IPS-NIHi11 (cell line): ENCODE data around the gene DYNC2I2.
A peak's percentile ranks its signal among the peaks of the same experiment; 100 is the strongest.
"Not testable (repeated sequence)": the region's sequence is repeated elsewhere in the genome, so short reads cannot be mapped to it uniquely, and the experiment has no call there.

Experiments
- DNase-seq: peaks from one replicate; pipeline ENCODE4 v3.0.0; 2012; ENCODE audit warnings: mixed read lengths, low spot score

The DYNC2I2 gene

DNA sequence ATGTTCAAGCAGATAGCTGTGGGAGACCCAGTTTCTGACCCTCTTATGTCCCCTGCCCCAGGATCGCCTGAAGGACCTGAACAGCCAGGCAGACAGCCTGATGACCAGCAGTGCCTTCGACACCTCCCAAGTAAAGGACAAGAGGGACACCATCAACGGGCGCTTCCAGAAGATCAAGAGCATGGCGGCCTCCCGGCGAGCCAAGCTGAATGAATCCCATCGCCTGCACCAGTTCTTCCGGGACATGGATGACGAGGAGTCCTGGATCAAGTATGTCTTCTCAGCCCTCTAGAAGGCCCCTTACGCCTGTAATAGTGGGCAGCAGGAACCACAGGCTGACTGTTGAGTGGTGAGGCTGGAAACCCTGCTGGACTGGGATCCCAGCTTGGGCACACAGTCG is 41.1 kb downstream of the DYNC2I2 start:
- DNase-seq, result no peak

DNA sequence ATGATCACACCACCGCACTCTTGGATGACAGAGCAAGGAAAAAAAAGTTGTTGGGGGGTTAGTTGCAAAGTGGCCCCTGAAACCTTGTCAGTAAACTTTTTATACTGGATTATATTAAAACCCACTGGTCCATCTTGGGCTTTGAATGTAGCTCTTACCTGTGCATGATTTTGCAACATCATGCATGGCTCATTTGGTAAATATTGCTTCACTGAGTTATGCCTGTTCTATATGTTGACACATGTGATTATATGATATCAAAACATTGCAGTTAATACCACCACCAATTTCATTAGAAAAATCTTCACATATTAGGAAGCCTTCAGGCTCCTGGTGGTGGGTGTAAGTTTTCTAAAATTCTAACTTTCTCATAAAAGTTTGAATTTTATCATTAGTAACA is 41.9 kb downstream of the DYNC2I2 start:
- DNase-seq, result no peak

DNA sequence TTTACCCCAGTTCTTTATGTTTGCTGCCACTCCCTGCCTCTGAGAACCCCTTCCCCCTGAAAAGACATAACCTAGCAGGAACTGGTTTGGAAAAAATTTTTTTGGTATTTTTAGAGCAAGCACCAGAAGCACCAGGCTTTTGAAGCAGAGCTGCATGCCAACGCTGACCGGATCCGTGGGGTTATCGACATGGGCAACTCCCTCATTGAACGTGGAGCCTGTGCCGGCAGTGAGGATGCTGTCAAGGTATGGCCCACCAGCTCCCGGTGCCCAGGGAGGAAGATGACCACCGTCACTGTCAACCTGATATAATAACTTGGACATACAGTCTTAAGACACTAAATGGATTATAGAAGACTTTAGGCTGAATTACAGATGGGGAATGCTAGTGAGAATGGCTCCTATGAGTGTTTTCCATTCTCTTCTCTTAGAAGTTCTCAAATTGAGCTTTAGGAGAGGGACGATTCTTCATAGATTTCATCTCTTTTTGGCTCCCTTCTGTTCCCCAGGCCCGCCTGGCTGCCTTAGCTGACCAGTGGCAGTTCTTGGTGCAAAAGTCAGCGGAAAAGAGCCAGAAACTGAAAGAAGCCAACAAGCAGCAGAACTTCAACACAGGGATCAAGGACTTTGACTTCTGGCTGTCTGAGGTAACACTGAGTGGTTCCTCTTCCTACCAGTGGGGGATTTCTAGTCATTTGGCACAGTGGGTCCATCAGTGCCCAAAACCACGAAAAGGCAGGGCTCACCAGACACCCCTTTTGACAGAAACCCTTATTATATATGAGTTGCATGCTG is 44.9 kb downstream of the DYNC2I2 start:
- no peak for DNase-seq

DNA sequence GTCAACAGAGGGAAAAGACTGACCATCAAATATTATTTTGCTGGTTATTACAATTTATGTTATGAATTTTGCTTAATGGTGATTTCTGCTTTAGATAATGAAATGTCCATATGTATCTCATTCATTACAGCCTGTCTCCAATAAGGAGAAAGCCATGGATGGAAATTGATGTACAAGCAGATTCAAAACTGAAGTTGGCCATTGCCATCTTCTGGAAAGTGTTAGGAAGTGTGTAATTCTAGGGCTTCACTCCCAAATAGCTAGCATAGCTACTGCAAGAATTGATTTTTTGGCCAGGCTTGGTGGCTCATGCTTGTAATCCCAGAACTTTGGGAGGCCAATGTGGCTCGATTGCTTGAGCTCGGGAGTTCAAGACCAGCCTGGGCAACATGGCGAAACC is 45.8 kb downstream of the DYNC2I2 start:
- no peak for DNase-seq

DNA sequence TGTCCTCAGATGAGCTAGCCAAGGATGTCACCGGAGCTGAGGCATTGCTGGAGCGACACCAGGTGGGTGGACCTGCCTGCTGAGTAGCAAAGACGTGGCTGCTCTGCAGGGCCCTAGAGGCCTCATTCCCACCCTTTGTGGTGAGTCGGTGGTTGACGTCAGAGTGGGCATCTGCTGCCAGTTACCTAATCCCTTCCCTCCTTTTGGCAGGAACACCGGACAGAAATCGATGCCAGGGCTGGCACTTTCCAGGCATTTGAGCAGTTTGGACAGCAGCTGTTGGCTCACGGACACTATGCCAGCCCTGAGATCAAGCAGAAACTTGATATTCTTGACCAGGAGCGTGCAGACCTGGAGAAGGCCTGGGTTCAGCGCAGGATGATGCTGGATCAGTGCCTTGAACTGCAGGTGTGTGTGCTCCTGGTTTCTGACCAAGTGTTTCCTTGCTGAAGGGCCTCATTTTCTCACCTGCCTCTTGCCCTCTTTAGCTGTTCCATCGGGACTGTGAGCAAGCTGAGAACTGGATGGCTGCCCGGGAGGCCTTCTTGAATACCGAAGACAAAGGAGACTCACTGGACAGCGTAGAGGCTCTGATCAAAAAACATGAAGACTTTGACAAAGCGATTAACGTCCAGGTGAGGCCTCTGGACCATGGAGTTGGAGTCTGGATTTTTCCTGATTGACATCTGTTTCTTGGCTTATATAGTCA is 48.9 kb downstream of the DYNC2I2 start:
- DNase-seq, result peak; percentile 49

DNA sequence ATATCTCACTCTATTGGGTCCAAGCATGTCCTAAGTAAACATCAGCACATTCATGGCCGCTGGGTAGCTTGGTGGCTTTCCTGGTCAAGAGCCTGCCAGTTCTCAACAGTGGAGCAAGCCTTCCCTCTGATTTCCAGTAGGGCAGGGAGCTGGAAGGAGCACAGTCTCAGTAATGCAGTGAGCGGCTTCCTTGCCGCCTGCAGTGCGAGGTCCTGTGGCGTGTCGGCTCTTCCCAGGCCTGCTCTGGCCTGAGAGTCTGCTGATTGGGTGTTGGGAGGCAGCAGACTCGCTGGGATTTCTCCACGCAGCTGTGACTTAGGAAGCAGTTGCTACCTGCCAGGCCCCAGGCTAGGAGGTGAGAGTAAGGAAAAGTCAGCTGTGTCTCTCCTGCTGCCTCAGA is 53.0 kb downstream of the DYNC2I2 start:
- no peak for DNase-seq

DNA sequence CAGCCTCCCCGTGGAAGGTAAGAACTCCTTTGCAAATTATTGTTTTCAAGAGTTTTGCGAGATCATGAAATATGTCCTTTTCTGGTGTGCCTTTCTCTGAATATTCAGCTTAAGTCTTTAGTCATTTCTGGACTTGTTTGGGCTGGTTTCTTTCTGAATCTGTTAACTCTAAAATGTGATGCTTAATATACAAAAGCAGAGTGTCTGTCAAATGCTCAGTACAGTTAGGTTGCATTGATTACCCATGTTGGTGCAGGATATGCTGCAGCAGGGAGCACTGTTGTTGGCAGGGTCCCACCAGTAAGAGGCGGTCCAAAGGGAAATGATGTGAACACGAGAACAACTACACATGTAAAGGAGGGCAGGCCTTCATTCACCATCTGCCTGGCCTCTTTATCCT is 56.5 kb downstream of the DYNC2I2 start:
- DNase-seq, result no peak

DNA sequence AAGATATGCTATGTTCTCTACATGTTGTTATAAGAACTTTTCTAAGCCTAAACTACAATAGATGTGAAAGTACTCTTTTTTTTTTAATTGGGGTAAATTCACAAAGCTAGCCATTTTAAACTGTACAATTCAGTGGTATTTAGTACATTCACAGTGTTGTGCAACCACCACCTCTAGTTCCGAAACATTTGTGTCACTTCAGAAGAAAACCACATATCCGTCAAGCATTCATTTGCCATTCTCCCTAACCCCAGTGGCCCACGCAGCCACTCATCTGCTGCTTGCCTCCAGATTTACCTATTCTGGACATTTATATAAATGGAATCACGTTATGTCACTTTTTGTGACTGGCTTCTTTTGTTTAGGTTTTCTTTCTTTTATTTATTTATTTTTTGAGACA is 61.2 kb downstream of the DYNC2I2 start:
- DNase-seq, result no peak

DNA sequence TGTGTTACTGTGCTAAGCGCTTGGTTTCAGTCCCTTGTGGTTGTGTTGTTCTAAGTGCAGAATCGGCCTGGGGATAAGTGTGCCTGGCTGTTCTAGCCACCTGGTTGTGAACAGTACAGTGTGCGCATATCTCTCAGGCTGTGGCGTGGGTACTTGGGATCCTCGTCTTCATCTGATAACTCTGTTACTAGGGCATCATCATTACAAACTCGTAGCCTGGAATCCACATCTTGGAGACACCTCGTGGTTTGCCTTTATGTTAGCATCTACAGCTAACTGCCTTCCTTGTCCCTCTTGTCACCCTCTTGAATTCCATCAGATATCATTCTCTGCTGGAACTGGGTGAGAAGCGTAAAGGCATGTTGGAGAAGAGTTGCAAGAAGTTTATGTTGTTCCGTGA is 62.8 kb downstream of the DYNC2I2 start:
- no peak for DNase-seq

DNA sequence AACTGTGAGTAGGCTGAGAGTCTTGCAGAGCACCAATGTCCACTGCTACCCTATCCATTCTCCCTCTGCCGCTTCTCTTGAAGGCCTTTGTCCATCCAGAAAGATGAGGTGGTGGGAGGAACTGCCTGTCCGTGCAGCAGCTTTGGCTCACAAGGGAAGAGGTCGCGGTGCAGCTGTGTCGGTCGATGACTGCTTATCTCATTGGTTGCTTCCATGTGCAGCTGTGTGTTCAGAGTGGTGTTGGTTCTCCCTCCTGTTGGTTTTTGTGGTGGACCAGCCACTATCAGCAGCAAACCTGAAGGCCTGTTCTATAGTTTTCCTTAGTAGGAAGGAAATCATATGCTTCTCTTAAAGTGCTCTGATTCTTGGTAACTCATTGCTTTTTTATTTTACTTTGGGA is 63.6 kb downstream of the DYNC2I2 start:
- no peak for DNase-seq

DNA sequence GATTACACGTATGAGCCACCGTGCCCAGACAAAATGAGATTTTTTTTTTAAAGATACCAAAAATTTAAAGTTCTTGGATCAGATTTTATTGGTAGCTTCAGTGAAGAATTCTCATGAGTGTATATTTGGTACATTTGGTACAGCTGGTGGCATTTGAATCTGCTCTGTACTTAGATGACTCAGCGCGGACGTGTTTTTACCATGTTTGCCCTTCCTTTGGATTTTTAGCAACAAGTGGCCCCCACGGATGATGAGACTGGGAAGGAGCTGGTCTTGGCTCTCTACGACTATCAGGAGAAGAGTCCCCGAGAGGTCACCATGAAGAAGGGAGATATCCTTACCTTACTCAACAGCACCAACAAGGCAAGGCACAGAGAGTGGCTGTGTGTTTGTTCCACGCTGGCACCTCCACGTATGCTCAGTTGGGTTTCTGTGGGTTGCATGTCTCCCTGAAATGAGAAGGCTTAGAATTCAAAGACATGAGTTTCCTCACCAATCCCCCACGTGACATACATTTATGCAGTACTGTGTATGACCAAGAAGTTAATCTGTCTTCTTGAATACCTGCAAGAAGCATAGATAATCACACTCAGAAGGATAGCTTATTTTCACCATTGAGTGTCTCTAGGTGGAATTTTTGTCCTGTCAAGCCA is 67.9 kb downstream of the DYNC2I2 start:
- no peak for DNase-seq

DNA sequence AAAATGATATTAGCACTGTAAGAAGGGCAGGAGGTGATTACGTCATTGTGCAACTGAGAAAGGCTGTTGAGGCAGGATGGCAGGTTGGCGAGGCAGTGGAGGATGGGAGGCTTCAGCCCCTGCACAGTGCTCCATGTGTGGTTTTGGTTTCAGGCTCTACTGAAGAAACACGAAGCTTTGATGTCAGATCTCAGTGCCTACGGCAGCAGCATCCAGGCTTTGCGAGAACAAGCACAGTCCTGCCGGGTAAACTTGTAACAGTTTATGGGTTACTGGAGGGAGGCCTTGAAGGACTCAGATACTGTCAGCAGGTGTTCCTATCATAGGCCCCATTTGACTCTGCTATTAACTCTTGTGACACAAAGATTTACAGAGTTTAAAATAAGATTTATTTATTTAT is 69.2 kb downstream of the DYNC2I2 start:
- DNase-seq, result no peak

DNA sequence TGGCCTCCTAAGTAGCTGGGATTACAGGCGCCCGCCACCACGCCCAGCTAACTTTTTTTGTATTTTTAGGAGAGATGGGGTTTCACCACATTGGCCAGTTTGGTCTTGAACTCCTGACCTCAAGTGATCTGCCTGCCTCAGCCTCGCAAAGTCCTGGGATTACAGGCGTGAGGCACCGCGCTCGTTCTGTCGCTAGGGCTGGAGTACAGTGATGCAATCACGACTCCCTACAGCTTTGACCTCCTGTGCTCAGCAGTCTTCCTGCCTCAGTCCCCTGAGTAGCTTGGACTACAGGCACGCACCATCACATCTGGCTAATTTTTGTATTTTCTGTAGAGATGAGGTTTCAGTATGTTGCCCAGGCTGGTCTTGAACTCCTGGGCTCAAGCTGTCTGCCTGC is 69.7 kb downstream of the DYNC2I2 start:
- DNase-seq, result not testable (repeated sequence)

DNA sequence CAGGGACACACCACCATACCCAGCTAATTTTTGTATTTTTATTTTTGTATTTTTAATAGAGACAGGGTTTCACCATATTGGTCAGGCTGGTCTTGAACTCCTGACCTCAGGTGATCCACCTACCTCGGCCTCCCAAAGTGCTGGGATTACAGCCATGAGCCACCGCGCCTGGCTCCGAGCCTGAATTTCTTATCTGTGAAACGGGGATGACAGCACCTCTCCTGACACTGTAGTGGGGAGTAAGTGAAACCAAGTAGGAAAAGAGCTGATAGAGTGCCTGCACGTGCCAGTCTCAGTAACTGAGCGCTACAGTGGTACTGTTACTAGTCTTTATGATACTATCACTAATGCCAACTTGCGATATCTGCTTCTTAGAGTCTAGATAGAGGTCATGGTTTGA is 71.5 kb downstream of the DYNC2I2 start:
- DNase-seq, result not testable (repeated sequence)
